ENCODE results near the gene CERK. TPM values are rescaled to one million over a fixed set of nuclear protein-coding genes. Genes with fewer than 3 reads are reported as not detected.

The CERK gene
- total RNA-seq, 1 experiment from 2014 or later: 45.6 TPM

- Mint-ChIP-seq H3K4me3 (no peak overlapping the region), H3K36me3 (peaks cover 54% of the 10 kb centered on the region), H3K9me3 (no peaks in the 10 kb centered on the region), H3K4me1 (no peaks in the 10 kb centered on the region), H3K27ac (no peak overlapping the region; the same call in 1 of the 2 replicates), H3K27me3 (ENCODE audit: low read depth) (no peaks in the 10 kb centered on the region)
- ATAC-seq (no peak), DNase-seq (ENCODE audit: low spot score) (no peak)
- CTCF ChIA-PET: no interaction called here
- TF ChIP-seq E2F1 (CRISPR knock-in tag; IDR thresholded peaks at IDR 0.05) (no peak), USF1 (CRISPR knock-in tag; IDR thresholded peaks at IDR 0.05) (no peak), JAZF1 (CRISPR knock-in tag; IDR thresholded peaks at IDR 0.05) (no peak), ETV6 (CRISPR knock-in tag; IDR thresholded peaks at IDR 0.05) (no peak), ZNF138 (CRISPR knock-in tag; conservative IDR thresholded peaks at IDR 0.05) (no peak), FOXJ3 (CRISPR knock-in tag; IDR thresholded peaks at IDR 0.05; ENCODE audit: borderline replicate concordance) (no peak), SOX15 (CRISPR knock-in tag; IDR thresholded peaks at IDR 0.05) (no peak), AR (CRISPR knock-in tag; IDR thresholded peaks at IDR 0.05) (no peak), ZNF396 (CRISPR knock-in tag; IDR thresholded peaks at IDR 0.05; ENCODE audit: borderline replicate concordance) (no peak), CBFB (CRISPR knock-in tag; IDR thresholded peaks at IDR 0.05; ENCODE audit: low read depth) (no peak), ZNF423 (CRISPR knock-in tag; IDR thresholded peaks at IDR 0.05) (no peak), IRF2 (CRISPR knock-in tag; IDR thresholded peaks at IDR 0.05; ENCODE audit: borderline replicate concordance, low read depth) (no peak), ZNF416 (CRISPR knock-in tag; IDR thresholded peaks at IDR 0.05) (no peak), ZNF263 (CRISPR knock-in tag; IDR thresholded peaks at IDR 0.05; ENCODE audit: low read depth) (no peak), TEAD1 (CRISPR knock-in tag; IDR thresholded peaks at IDR 0.05) (no peak), ZNF281 (CRISPR knock-in tag; IDR thresholded peaks at IDR 0.05) (no peak), MLX (CRISPR knock-in tag; IDR thresholded peaks at IDR 0.05) (no peak), ZNF425 (CRISPR knock-in tag; conservative IDR thresholded peaks at IDR 0.05) (no peak), USF2 (CRISPR knock-in tag; IDR thresholded peaks at IDR 0.05) (no peak), AFF4 (CRISPR knock-in tag; IDR thresholded peaks at IDR 0.05; ENCODE audit: borderline replicate concordance) (no peak)
- POLR2A ChIA-PET: no interaction called here
These were observed 25.8 kb downstream of the CERK start for GRCh38 chr22:46712288-46712687.

Data from WTC11 (cell line).